GM18502 (cell line): ENCODE results near the gene ICAM2.

Source experiments
- ATAC-seq: cut with Tn5 transposase; IDR thresholded peaks from one replicate; pipeline ENCODE4 v1.9.1; 2021; ENCODE audit warnings: mild to moderate bottlenecking; ENCODE audit not compliant: unreplicated experiment, poor library complexity

Gene ICAM2

GRCh38 chr17:63954402-63955063 is 65.9 kb downstream of the ICAM2 start:
- peak; percentile 65 for ATAC-seq
